SK-N-MC (cell line): Measurements from ENCODE around the gene TKTL1.

ENCODE experiments used
- EZH2 ChIP-seq: fragments of 200-600 bp; sonication (generic); IDR thresholded peaks from one replicate; pipeline ENCODE4 v1.6.1; 2017; ENCODE audit warnings: antibody characterized with exemption
- FOXP2 ChIP-seq: optimal IDR thresholded peaks from 2 replicates; pipeline ENCODE3; 2011; ENCODE audit warnings: mild to moderate bottlenecking, moderate library complexity; ENCODE audit not compliant: insufficient read depth; ENCODE audit errors: extremely low read length, control extremely low read depth
- POLR2AphosphoS5 ChIP-seq: IDR thresholded peaks from 2 replicates; pipeline ENCODE4 v1.6.1; 2012; ENCODE audit warnings: mild to moderate bottlenecking, low read depth, low read length, borderline replicate concordance

DNA sequence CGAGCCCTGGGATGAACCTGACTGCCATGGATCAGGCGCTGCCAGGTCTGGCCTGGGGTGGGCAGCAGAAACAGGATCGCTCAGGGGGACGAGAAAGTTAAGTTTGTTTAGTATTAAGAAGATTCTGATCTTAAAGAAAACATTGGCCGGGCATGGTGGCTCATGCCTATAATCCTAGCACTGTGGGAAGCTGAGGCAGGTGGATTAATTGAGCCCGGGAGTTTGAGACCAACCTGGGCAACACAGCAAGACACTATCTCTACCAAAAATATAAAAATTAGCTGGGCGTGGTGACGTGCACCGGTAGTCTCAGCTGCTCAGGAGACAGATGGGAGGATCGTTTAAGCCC, 79.5 kb downstream of the TKTL1 start:
- TF ChIP-seq EZH2 (no peak), POLR2AphosphoS5 (no peak), FOXP2 (no peak)
